ENCODE results near the gene SLC2A3.
"Not testable (repeated sequence)": the region's sequence is repeated elsewhere in the genome, so short reads cannot be mapped to it uniquely, and the experiment has no call there.

SLC2A3 gene

DNA sequence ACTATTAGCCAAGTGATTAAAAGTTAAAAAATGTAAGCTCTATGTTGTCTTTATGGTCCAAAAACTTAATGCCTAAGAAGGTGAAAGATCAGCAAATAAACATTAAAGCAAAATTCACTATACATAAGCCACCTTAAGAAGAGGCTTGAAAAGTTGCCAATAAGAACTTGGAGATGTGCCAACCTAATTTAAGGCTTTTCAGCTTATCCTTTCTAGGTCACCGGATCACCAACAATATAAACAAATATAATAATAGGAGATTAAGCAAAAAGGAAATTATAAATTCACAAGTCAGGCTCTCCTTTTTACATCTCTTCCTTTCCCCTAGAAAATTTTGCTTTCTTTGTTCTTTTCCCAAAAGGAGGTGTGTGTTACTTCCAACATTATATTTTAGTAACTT, 30.9 kb downstream of the SLC2A3 start:
- Histone ChIP-seq H2AFZ (ENCODE audit: insufficient read depth, low read length, poor library complexity) (no peak overlapping the region), H2BK120ac (ENCODE audit: insufficient read depth, low read length, poor library complexity) (no peak overlapping the region), H3K9me3 (ENCODE audit: insufficient read depth, low read depth, low read length) (no peaks in the 10 kb centered on the region), H2BK12ac (ENCODE audit: low read length) (no peak overlapping the region), H3K27me3 (ENCODE audit: insufficient read depth, low read length) (no peaks in the 10 kb centered on the region), H3K23ac (ENCODE audit: low read length) (no peak overlapping the region), H3K27ac (ENCODE audit: low read depth, low read length) (no peak overlapping the region), H3K79me2 (ENCODE audit: control insufficient read depth, insufficient read depth, low read length, poor library complexity) (no peaks in the 10 kb centered on the region), H3K4me3 (ENCODE audit: low read depth, low read length) (no peak overlapping the region), H3K9ac (ENCODE audit: low read length) (no peak overlapping the region), H3K4me1 (ENCODE audit: control insufficient read depth in 1 of 2, insufficient read depth in 2 of 2, low read length in 2 of 2) (no peaks in the 10 kb centered on the region), H4K8ac (ENCODE audit: low read depth, low read length) (no peak overlapping the region), H2BK5ac (ENCODE audit: low read depth, low read length, poor library complexity) (no peak overlapping the region), H3K36me3 (ENCODE audit: control insufficient read depth in 1 of 2, insufficient read depth in 2 of 2, low read length in 2 of 2) (no peaks in the 10 kb centered on the region), H3K14ac (ENCODE audit: low read length) (no peak overlapping the region), H4K91ac (ENCODE audit: low read depth, low read length) (no peak overlapping the region), H3K79me1 (ENCODE audit: low read length) (peaks cover 1% of the 10 kb centered on the region), H3K18ac (ENCODE audit: low read length) (no peak overlapping the region), H3K4me2 (ENCODE audit: low read length) (no peak overlapping the region), H2AK5ac (ENCODE audit: low read length) (no peak overlapping the region), H4K12ac (ENCODE audit: low read depth, low read length) (no peak overlapping the region), H3K4ac (ENCODE audit: low read depth, low read length) (no peak overlapping the region)
- WGBS (ENCODE audit: extremely low coverage, insufficient coverage, insufficient read length), result no CpG with 5 or more reads among the region's 1 CpG
- no peak for DNase-seq

DNA sequence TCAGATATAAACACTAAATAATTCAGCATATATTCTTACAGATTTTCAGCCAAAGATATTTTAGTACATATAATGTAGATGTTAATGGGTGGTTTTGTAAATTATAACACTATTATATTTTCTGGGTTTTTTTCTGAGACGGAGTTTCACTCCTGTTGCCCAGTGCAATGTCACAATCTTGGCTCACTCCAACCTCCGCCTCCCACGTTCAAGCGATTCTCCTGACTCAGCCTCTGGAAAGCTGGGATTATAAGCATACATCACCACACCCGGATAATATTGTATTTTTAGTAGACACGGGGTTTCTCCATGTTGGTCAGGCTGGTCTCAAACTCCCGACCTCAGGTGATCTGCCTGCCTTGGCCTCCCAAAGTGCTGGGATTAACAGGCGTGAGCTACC, 33.6 kb downstream of the SLC2A3 start:
- H2BK5ac ChIP-seq (ENCODE audit: low read depth, low read length, poor library complexity); H4K8ac ChIP-seq (ENCODE audit: low read depth, low read length); H3K18ac ChIP-seq (ENCODE audit: low read length); H3K14ac ChIP-seq (ENCODE audit: low read length); H3K4me3 ChIP-seq (ENCODE audit: low read depth, low read length); H2BK120ac ChIP-seq (ENCODE audit: insufficient read depth, low read length, poor library complexity); DNase-seq; H3K79me2 ChIP-seq (ENCODE audit: control insufficient read depth, insufficient read depth, low read length, poor library complexity); H3K4ac ChIP-seq (ENCODE audit: low read depth, low read length); H4K91ac ChIP-seq (ENCODE audit: low read depth, low read length); H3K36me3 ChIP-seq (ENCODE audit: control insufficient read depth in 1 of 2, insufficient read depth in 2 of 2, low read length in 2 of 2); H3K23ac ChIP-seq (ENCODE audit: low read length); H3K79me1 ChIP-seq (ENCODE audit: low read length); H2AK5ac ChIP-seq (ENCODE audit: low read length); H3K9ac ChIP-seq (ENCODE audit: low read length); H2AFZ ChIP-seq (ENCODE audit: insufficient read depth, low read length, poor library complexity); H3K4me2 ChIP-seq (ENCODE audit: low read length); H2BK12ac ChIP-seq (ENCODE audit: low read length); H3K27ac ChIP-seq (ENCODE audit: low read depth, low read length); H4K12ac ChIP-seq (ENCODE audit: low read depth, low read length); H3K4me1 ChIP-seq (ENCODE audit: control insufficient read depth in 1 of 2, insufficient read depth in 2 of 2, low read length in 2 of 2); H3K9me3 ChIP-seq (ENCODE audit: insufficient read depth, low read depth, low read length); H3K27me3 ChIP-seq (ENCODE audit: insufficient read depth, low read length): not testable (repeated sequence)
- no CpG with 5 or more reads among the region's 8 CpGs for WGBS (ENCODE audit: extremely low coverage, insufficient coverage, insufficient read length)

DNA sequence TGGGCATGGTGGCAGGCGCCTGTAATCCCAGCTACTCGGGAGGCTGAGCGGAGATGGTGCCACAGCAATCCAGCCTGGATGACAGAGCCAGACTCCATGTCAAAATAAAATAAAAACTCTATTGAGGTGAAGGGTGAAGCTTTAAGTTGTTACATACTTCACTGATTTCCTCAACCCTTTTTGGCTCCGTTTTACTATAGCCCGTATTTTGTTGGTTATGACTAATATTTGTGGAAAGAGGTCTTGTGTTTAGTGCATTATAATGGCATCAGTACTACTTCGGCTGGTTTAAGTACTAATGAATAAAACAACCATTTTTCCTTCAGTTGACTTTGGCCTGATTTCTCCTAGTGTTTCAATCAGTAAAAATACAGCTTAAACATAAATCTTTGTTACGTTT, 36.2 kb downstream of the SLC2A3 start:
- no peaks in the 10 kb centered on the region for H3K27me3 ChIP-seq (ENCODE audit: insufficient read depth, low read length)
- H2BK5ac ChIP-seq (ENCODE audit: low read depth, low read length, poor library complexity), result no peak overlapping the region
- no peak overlapping the region for H3K18ac ChIP-seq (ENCODE audit: low read length)
- H3K4me3 ChIP-seq (ENCODE audit: low read depth, low read length), result no peak overlapping the region
- no peaks in the 10 kb centered on the region for H3K36me3 ChIP-seq (ENCODE audit: control insufficient read depth in 1 of 2, insufficient read depth in 2 of 2, low read length in 2 of 2)
- no peak overlapping the region for H2BK120ac ChIP-seq (ENCODE audit: insufficient read depth, low read length, poor library complexity)
- no CpG with 5 or more reads among the region's 7 CpGs for WGBS (ENCODE audit: extremely low coverage, insufficient coverage, insufficient read length)
- H2AK5ac ChIP-seq (ENCODE audit: low read length), result no peak overlapping the region
- no peak overlapping the region for H2BK12ac ChIP-seq (ENCODE audit: low read length)
- H3K9me3 ChIP-seq (ENCODE audit: insufficient read depth, low read depth, low read length), result no peaks in the 10 kb centered on the region
- H3K4ac ChIP-seq (ENCODE audit: low read depth, low read length), result no peak overlapping the region
- no peak overlapping the region for H3K4me2 ChIP-seq (ENCODE audit: low read length)
- DNase-seq, result peak in 1 of 2 donors; percentile 66
- no peaks in the 10 kb centered on the region for H3K4me1 ChIP-seq (ENCODE audit: control insufficient read depth in 1 of 2, insufficient read depth in 2 of 2, low read length in 2 of 2)
- no peak overlapping the region for H4K8ac ChIP-seq (ENCODE audit: low read depth, low read length)
- H2AFZ ChIP-seq (ENCODE audit: insufficient read depth, low read length, poor library complexity), result no peak overlapping the region
- H4K12ac ChIP-seq (ENCODE audit: low read depth, low read length), result no peak overlapping the region
- H3K14ac ChIP-seq (ENCODE audit: low read length), result no peak overlapping the region
- H4K91ac ChIP-seq (ENCODE audit: low read depth, low read length), result no peak overlapping the region
- H3K79me1 ChIP-seq (ENCODE audit: low read length), result no peaks in the 10 kb centered on the region
- H3K79me2 ChIP-seq (ENCODE audit: control insufficient read depth, insufficient read depth, low read length, poor library complexity), result no peaks in the 10 kb centered on the region
- H3K23ac ChIP-seq (ENCODE audit: low read length), result no peak overlapping the region
- H3K9ac ChIP-seq (ENCODE audit: low read length), result no peak overlapping the region
- H3K27ac ChIP-seq (ENCODE audit: low read depth, low read length), result no peak overlapping the region

DNA sequence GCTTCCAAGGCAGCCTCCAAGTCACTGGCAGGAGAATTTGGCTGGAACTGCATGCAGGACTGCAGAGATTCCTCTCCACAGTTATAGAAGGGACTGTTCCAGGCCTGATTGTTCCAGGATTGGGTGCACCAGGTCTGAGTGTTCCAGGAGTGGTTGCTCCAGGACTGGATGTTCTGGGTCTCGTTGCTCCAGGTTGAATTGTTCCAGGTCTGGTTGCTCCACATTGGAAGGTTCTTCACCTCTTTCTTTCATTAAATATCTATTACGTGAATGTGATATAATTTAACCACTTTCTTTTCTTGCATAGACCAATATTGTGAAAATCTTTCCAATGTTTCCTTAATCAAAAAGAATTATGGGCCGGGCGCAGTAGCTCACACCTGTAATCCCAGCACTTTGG, 39.3 kb downstream of the SLC2A3 start:
- not testable (repeated sequence) for H3K14ac ChIP-seq (ENCODE audit: low read length); H3K4me1 ChIP-seq (ENCODE audit: control insufficient read depth in 1 of 2, insufficient read depth in 2 of 2, low read length in 2 of 2); DNase-seq; H3K79me1 ChIP-seq (ENCODE audit: low read length); H3K36me3 ChIP-seq (ENCODE audit: control insufficient read depth in 1 of 2, insufficient read depth in 2 of 2, low read length in 2 of 2); H2AFZ ChIP-seq (ENCODE audit: insufficient read depth, low read length, poor library complexity); H4K91ac ChIP-seq (ENCODE audit: low read depth, low read length); H4K12ac ChIP-seq (ENCODE audit: low read depth, low read length); H3K27me3 ChIP-seq (ENCODE audit: insufficient read depth, low read length); H3K4me2 ChIP-seq (ENCODE audit: low read length); H3K9ac ChIP-seq (ENCODE audit: low read length); H3K27ac ChIP-seq (ENCODE audit: low read depth, low read length); H2AK5ac ChIP-seq (ENCODE audit: low read length); H3K79me2 ChIP-seq (ENCODE audit: control insufficient read depth, insufficient read depth, low read length, poor library complexity); H2BK5ac ChIP-seq (ENCODE audit: low read depth, low read length, poor library complexity); H3K9me3 ChIP-seq (ENCODE audit: insufficient read depth, low read depth, low read length); H3K18ac ChIP-seq (ENCODE audit: low read length); H3K4ac ChIP-seq (ENCODE audit: low read depth, low read length); H2BK120ac ChIP-seq (ENCODE audit: insufficient read depth, low read length, poor library complexity); H2BK12ac ChIP-seq (ENCODE audit: low read length); H3K23ac ChIP-seq (ENCODE audit: low read length); H3K4me3 ChIP-seq (ENCODE audit: low read depth, low read length); H4K8ac ChIP-seq (ENCODE audit: low read depth, low read length)
- WGBS (ENCODE audit: extremely low coverage, insufficient coverage, insufficient read length), result no CpG with 5 or more reads among the region's 4 CpGs
